ENCODE data around the gene EIF4ENIF1.

- TF ChIP-seq EP300 (IDR thresholded peaks at IDR 0.05) = no peak
- no peak for TF ChIP-seq CTCF (IDR thresholded peaks at IDR 0.05)
- no peak for TF ChIP-seq POLR2A (IDR thresholded peaks at IDR 0.05; ENCODE audit: low read depth)
- no peak for TF ChIP-seq POLR2AphosphoS5 (IDR thresholded peaks at IDR 0.05)
These were observed 42.3 kb downstream of the EIF4ENIF1 start for GRCh38 chr22:31447337-31447736.
